Osteoblast (primary cell): ENCODE results near the gene FGF21. TPM values are rescaled to one million over a fixed set of nuclear protein-coding genes. Genes with fewer than 3 reads are reported as not detected.
A peak's percentile ranks its signal among the peaks of the same experiment; 100 is the strongest.

ENCODE experiments used
- DNase-seq: peaks from one replicate; pipeline ENCODE4 v3.0.0; 2011; ENCODE audit warnings: low spot score, mixed read lengths; ENCODE audit not compliant: insufficient read length; ENCODE audit errors: missing footprints
- H2AFZ ChIP-seq: 2 replicates; pipeline ENCODE4 v1.6.0; 2011; ENCODE audit warnings: mild to moderate bottlenecking, low read length
- H3K27ac ChIP-seq: 2 replicates; pipeline ENCODE4 v1.5.1; 2011; ENCODE audit warnings: mild to moderate bottlenecking, low read depth, low read length, moderate library complexity
- H3K27me3 ChIP-seq: 2 replicates; pipeline ENCODE4 v1.6.0; 2012; ENCODE audit warnings: mild to moderate bottlenecking, control low read depth, inconsistent platforms, low read length, moderate library complexity; ENCODE audit not compliant: insufficient read depth
- H3K36me3 ChIP-seq: 2 replicates; pipeline ENCODE4 v1.5.1; 2011; ENCODE audit warnings: mild to moderate bottlenecking, low read length, control low read depth, moderate library complexity; ENCODE audit not compliant: insufficient read depth
- H3K4me1 ChIP-seq: 2 replicates; pipeline ENCODE4 v1.5.1; 2011; ENCODE audit warnings: mild to moderate bottlenecking, low read length, control low read depth, moderate library complexity; ENCODE audit not compliant: insufficient read depth
- H3K4me2 ChIP-seq: 2 replicates; pipeline ENCODE4 v1.6.0; 2011; ENCODE audit warnings: mild to moderate bottlenecking, low read length; ENCODE audit not compliant: insufficient read depth
- H3K4me3 ChIP-seq: fragments of 200-600 bp; sonication (generic); 3 replicates; pipeline ENCODE4 v1.5.1; 2012; ENCODE audit warnings: mild to moderate bottlenecking, low read length, inconsistent platforms; ENCODE audit not compliant: insufficient read depth
- H3K79me2 ChIP-seq: 2 replicates; pipeline ENCODE4 v1.6.0; 2012; ENCODE audit warnings: mild to moderate bottlenecking, low read length, control low read depth, inconsistent platforms; ENCODE audit not compliant: insufficient read depth
- H3K9me3 ChIP-seq: 2 replicates; pipeline ENCODE4 v1.5.1; 2011; ENCODE audit warnings: low read depth, low read length, control low read depth
- H4K20me1 ChIP-seq: 2 replicates; pipeline ENCODE4 v1.6.0; 2012; ENCODE audit warnings: mild to moderate bottlenecking, low read length, control low read depth; ENCODE audit not compliant: insufficient read depth
- CTCF ChIP-seq: IDR thresholded peaks from 2 replicates; pipeline ENCODE4 v1.5.1; 2011; ENCODE audit warnings: mild to moderate bottlenecking, low read depth, low read length, moderate library complexity; ENCODE audit errors: extremely low read depth
- total RNA-seq: library from RNA; depleted of rRNA; stranded (reverse); fragments of >200 nt; gene quantifications from 2 replicates; pipeline ENCODE4 v1.2.3, GENCODE V29; 2012

Gene FGF21
- total RNA-seq, 1 donor = not detected

GRCh38 chr19:48742096-48742495 is 13.2 kb upstream of the FGF21 start:
- Histone ChIP-seq H3K4me3 (no peak overlapping the region), H2AFZ (no peak overlapping the region), H3K4me1 (peaks cover 5% of the 10 kb centered on the region), H3K4me2 (no peak overlapping the region), H3K27me3 (peaks cover 21% of the 10 kb centered on the region), H4K20me1 (no peaks in the 10 kb centered on the region), H3K9me3 (no peaks in the 10 kb centered on the region), H3K79me2 (no peaks in the 10 kb centered on the region), H3K36me3 (no peaks in the 10 kb centered on the region), H3K27ac (no peak overlapping the region)
- DNase-seq = no peak
- TF ChIP-seq CTCF = no peak

- Histone ChIP-seq H3K27me3 (peaks cover 20% of the 10 kb centered on the region), H3K36me3 (no peaks in the 10 kb centered on the region), H2AFZ (no peak overlapping the region), H3K9me3 (no peaks in the 10 kb centered on the region), H3K27ac (no peak overlapping the region), H3K4me2 (no peak overlapping the region), H3K79me2 (no peaks in the 10 kb centered on the region), H3K4me3 (no peak overlapping the region), H3K4me1 (peaks cover 5% of the 10 kb centered on the region), H4K20me1 (no peaks in the 10 kb centered on the region)
- DNase-seq = peak; percentile 97
- no peak for TF ChIP-seq CTCF
Measured at GRCh38 chr19:48745208-48745995, 9.9 kb upstream of the FGF21 start.

- peak; percentile 34 for DNase-seq
- Histone ChIP-seq H3K4me3 (no peak overlapping the region), H4K20me1 (no peaks in the 10 kb centered on the region), H3K9me3 (no peaks in the 10 kb centered on the region), H3K4me2 (peak overlapping the region; percentile 84), H3K79me2 (no peaks in the 10 kb centered on the region), H3K27me3 (peaks cover 26% of the 10 kb centered on the region), H3K27ac (no peak overlapping the region), H3K4me1 (peaks cover 5% of the 10 kb centered on the region), H2AFZ (peak overlapping the region; percentile 90), H3K36me3 (no peaks in the 10 kb centered on the region)
- TF ChIP-seq CTCF = no peak
Measured at GRCh38 chr19:48746110-48746509, 9.2 kb upstream of the FGF21 start.

- no peaks in the 10 kb centered on the region for H3K36me3 ChIP-seq
- no peaks in the 10 kb centered on the region for H3K79me2 ChIP-seq
- no peaks in the 10 kb centered on the region for H3K9me3 ChIP-seq
- no peak for TF ChIP-seq CTCF
- H2AFZ ChIP-seq = peak within 1 kb of the TSS; percentile 90
- H3K27me3 ChIP-seq = peaks cover 33% of the 10 kb centered on the region
- H4K20me1 ChIP-seq = no peaks in the 10 kb centered on the region
- peak within 1 kb of the TSS; percentile 73 for H3K4me3 ChIP-seq
- peaks cover 5% of the 10 kb centered on the region for H3K4me1 ChIP-seq
- peak within 1 kb of the TSS; percentile 62 for H3K27ac ChIP-seq
- peak within 1 kb of the TSS; percentile 84 for H3K4me2 ChIP-seq
- peak; percentile 99 for DNase-seq
Measured at GRCh38 chr19:48746738-48747575, 8.4 kb upstream of the FGF21 start, which contains the start of gene IZUMO1. TSS of gene IZUMO1 (minus strand) at chr19:48746909. CDS start at chr19:48745859, 1,050 bp downstream.
